Measurements from ENCODE around the gene MZT2A.
"Not testable (repeated sequence)": the region's sequence is repeated elsewhere in the genome, so short reads cannot be mapped to it uniquely, and the experiment has no call there.

DNA sequence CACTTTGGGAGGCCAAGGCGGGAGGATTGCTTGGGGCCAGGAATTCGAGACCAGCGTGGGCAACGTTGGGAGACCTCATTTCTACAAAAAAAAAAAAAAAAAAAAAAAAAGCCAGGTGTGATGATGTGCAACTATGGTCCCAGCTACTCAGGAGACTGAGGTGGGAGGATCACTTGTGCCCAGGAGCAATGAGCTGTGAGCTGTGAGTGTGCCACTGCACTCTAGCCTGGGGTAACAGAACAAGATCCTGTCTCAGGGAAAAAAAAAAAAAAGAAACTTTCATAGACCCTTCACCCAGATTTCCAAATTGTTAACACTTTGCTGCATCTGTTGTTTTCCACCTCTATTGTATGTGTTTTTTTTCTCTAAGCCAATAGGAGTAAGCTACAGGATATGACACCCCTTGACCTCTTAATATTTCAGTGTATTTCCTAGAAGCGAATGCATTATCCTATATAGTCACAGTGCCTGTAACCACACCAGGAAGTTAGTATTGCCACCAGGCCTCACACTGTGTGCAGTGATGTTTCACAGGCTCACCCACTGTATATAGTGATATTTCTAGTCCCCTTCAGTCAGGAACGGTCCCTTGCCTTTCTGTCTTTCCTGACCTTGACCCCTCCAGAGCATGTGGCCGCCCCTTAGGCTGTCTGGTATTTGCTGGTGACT is 12.0 kb upstream of the MZT2A start:
- TF ChIP-seq, protein P1, sequence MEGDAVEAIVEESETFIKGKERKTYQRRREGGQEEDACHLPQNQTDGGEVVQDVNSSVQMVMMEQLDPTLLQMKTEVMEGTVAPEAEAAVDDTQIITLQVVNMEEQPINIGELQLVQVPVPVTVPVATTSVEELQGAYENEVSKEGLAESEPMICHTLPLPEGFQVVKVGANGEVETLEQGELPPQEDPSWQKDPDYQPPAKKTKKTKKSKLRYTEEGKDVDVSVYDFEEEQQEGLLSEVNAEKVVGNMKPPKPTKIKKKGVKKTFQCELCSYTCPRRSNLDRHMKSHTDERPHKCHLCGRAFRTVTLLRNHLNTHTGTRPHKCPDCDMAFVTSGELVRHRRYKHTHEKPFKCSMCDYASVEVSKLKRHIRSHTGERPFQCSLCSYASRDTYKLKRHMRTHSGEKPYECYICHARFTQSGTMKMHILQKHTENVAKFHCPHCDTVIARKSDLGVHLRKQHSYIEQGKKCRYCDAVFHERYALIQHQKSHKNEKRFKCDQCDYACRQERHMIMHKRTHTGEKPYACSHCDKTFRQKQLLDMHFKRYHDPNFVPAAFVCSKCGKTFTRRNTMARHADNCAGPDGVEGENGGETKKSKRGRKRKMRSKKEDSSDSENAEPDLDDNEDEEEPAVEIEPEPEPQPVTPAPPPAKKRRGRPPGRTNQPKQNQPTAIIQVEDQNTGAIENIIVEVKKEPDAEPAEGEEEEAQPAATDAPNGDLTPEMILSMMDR (IDR thresholded peaks at IDR 0.05; ENCODE audit: insufficient read depth, low read length, poor library complexity, severe bottlenecking): not testable (repeated sequence)
- not testable (repeated sequence) for TF ChIP-seq EZH2phosphoT487 (conservative IDR thresholded peaks at IDR 0.05; ENCODE audit: low read length)

All from SU-DHL-6 (cell line).